Activated naive CD8-positive, alpha-beta T cell treated with anti-CD3 and anti-CD28 coated beads for 36 hours (primary cell): ENCODE measurements around the gene CAPZA1. TPM values are rescaled to one million over a fixed set of nuclear protein-coding genes. Genes with fewer than 3 reads are reported as not detected.
A peak's percentile ranks its signal among the peaks of the same experiment; 100 is the strongest.

ENCODE experiments used
- DNase-seq: peaks from one replicate; pipeline ENCODE4 v3.0.0; 2021
- H3K27ac Mint-ChIP-seq: one replicate; pipeline ENCODE4 v1.8.0; 2022; ENCODE audit warnings: mild to moderate bottlenecking, moderate library complexity, mixed read lengths
- H3K27me3 Mint-ChIP-seq: one replicate; pipeline ENCODE4 v1.8.0; 2022; ENCODE audit warnings: mild to moderate bottlenecking, mixed read lengths
- H3K36me3 Mint-ChIP-seq: one replicate; pipeline ENCODE4 v1.8.0; 2021; ENCODE audit warnings: mild to moderate bottlenecking, mixed read lengths
- H3K4me1 Mint-ChIP-seq: one replicate; pipeline ENCODE4 v1.8.0; 2021; ENCODE audit warnings: mixed read lengths
- H3K4me3 Mint-ChIP-seq: one replicate; pipeline ENCODE4 v1.8.0; 2022; ENCODE audit warnings: mild to moderate bottlenecking, moderate library complexity, mixed read lengths
- H3K9me3 Mint-ChIP-seq: one replicate; pipeline ENCODE4 v1.8.0; 2022; ENCODE audit warnings: mixed read lengths
- total RNA-seq, 2 experiments: library from RNA; stranded (reverse); gene quantifications; one replicate each; pipeline ENCODE4 v1.2.3, GENCODE V29; 2021

Gene CAPZA1
- total RNA-seq, 2 experiments from 2014 or later, result 243 to 245 TPM

DNA sequence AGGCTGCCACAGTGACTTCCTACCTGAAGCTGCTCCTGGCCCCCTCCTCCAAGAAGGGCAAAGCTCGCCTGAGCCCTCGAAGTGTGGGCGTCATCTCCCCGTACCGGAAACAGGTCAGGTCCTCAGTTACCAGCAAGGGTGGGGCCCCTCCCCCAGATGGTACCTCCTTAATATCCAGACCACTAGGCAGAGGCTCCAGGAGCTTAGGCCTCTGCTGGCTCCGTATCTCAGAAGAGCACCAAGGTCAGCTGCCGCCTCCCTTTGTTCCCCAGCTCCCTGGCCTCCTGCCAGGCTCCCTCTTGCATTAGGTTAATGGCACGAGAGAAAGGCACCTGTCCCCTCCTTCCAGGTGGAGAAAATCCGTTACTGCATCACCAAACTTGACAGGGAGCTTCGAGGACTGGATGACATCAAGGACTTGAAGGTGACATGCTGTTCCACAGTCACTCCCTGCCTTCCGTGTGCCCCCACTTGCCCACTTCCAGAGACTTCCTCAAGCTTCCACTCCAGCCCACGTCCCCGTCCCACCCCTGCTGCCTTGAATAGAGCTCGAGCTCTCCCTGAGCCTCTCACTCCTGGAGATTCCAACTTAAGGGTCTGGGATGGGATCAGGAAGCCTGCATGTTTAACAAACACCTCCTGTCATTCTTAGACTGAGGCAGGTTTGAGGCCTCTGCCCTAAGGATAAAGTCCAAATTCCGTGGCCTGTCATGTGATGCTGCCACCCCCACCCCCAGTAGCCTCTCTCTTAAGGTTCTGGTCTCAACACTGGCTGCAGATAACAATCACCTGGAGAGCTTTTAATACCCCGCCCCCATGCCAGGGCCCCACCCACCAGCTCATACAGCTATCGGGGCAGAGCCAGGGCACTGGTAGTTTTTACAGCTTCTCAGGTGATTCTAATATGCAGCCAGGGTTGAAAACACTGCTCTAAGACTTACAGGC lies 79.0 kb downstream of the CAPZA1 start:
- Mint-ChIP-seq H3K9me3 (no peaks in the 10 kb centered on the region), H3K36me3 (peaks cover 10% of the 10 kb centered on the region), H3K4me3 (no peak overlapping the region), H3K27me3 (no peaks in the 10 kb centered on the region), H3K4me1 (peaks cover 38% of the 10 kb centered on the region), H3K27ac (peak overlapping the region; percentile 68)
- no peak for DNase-seq

DNA sequence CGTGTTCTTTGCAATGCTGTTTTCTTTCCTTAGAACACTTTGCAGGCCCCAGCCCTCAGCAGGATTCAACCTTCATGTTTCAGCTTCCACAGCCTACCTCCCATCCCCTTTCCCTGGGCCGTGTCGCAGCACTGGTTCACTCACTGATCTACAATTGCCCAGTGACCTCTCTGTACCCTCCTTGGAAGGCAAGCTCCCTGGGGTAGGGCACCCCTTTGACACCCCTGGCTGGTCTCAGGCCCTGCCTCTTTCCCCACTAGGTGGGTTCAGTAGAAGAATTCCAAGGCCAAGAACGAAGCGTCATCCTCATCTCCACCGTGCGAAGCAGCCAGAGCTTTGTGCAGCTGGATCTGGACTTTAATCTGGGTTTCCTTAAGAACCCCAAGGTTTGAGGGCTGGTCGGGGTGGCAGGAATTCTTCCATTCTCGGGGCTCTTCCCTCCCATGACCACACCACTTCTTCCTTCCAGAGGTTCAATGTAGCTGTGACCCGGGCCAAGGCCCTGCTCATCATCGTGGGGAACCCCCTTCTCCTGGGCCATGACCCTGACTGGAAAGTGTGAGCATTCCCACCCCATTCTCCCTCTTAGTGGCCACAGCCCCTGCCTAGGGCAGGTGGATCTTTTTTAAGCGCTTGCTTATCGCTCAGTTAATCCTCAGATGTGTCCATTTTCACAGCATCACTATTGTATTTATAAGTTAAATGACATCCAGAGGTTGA lies 80.0 kb downstream of the CAPZA1 start:
- Mint-ChIP-seq H3K27me3 (no peaks in the 10 kb centered on the region), H3K36me3 (peaks cover 10% of the 10 kb centered on the region), H3K27ac (peak overlapping the region; percentile 89), H3K9me3 (no peaks in the 10 kb centered on the region), H3K4me1 (peaks cover 46% of the 10 kb centered on the region), H3K4me3 (no peak overlapping the region)
- no peak for DNase-seq

DNA sequence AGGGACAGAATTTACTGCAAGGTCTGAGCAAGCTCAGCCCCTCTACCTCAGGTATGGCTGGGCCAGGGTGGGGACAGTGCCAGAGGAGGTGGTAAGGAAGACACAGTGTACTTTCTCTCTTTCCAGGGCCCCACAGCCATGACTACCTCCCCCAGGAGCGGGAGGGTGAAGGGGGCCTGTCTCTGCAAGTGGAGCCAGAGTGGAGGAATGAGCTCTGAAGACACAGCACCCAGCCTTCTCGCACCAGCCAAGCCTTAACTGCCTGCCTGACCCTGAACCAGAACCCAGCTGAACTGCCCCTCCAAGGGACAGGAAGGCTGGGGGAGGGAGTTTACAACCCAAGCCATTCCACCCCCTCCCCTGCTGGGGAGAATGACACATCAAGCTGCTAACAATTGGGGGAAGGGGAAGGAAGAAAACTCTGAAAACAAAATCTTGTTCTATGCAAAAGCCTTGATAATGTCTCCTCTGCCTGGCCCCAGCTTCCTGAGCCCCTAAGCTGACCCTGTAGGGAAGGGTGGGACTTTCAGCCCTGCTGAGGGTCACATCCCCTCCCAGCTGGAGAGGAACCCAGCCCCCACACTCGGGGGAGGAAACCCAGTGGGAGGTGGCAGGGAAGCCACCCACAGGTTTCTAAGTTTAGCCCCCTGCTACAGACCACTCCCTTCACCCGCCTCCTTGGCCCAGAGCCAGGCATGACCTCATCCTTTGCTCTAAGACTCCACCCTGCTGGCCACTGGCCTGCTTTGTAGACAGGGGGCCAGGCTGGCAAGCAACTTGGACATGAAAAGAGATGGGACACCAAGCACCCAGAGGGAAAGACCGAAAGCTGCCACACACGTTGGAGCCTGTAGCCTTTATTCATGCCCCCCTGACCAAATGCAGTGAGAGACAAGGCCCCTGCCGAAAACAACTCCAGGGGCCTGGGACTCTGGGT lies 80.9 kb downstream of the CAPZA1 start:
- H3K4me3 Mint-ChIP-seq, result peak overlapping the region; percentile 39
- H3K27me3 Mint-ChIP-seq, result no peaks in the 10 kb centered on the region
- peaks cover 10% of the 10 kb centered on the region for H3K36me3 Mint-ChIP-seq
- peaks cover 56% of the 10 kb centered on the region for H3K4me1 Mint-ChIP-seq
- peak; percentile 77 for DNase-seq
- H3K9me3 Mint-ChIP-seq, result no peaks in the 10 kb centered on the region
- peak overlapping the region; percentile 89 for H3K27ac Mint-ChIP-seq

DNA sequence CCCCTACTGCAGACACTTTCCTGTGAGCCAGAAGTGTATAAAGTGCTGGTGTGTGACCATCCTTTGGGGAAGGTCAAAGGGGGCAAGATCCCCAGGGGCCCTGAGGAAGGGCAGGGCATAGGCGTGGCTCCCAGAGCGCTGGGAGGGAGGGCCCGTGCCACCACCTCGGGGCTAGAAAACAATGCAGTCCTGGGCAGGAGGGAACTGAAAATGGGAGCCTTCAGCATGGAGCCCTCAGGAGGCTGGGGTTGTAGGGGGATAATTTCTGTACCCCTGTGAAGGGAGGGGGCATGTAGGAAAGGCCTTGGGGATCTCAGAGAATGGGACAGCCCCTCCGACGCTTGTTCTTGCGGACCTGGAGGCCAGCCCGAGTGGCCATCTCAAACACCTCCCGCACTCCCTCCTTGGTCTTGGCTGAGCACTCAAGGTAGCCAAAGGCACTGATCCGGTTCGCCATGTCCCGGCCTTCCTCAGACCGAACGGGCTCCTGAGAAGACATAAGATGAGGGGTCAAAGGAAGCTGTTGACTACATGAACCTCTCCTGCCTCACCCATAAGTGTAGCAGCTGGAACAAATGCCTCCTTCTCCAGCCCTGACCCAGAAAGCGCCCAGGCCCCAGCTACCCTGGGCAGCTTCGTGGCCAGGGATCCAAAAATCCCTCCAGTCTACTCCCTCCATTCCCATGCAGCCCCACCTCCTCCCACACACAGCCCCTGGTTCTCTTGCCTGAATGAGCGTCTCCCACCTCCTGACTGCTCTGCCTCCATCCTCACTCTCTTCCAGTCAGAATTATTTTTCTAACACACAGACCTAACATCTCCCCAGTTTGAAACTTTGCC lies 81.8 kb downstream of the CAPZA1 start:
- H3K4me1 Mint-ChIP-seq, result peaks cover 64% of the 10 kb centered on the region
- H3K36me3 Mint-ChIP-seq, result peaks cover 10% of the 10 kb centered on the region
- H3K4me3 Mint-ChIP-seq, result peak overlapping the region; percentile 9
- DNase-seq, result no peak
- no peaks in the 10 kb centered on the region for H3K9me3 Mint-ChIP-seq
- no peaks in the 10 kb centered on the region for H3K27me3 Mint-ChIP-seq
- peak overlapping the region; percentile 89 for H3K27ac Mint-ChIP-seq

DNA sequence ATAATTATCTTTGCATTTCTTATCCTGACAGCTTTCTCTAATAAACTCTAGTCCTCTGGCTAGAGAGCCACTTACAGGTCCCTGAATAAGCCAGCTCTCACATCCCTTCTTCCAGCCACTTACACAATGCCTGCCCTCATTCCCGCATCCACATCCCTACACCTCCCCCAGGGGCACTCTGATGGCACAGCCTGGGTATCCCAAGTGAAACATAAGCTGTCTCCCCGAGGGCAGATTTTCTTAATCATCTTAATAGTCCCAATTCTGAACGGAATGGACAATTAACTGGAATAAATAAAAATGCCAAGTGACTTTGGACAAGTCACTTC lies 82.4 kb downstream of the CAPZA1 start:
- no peaks in the 10 kb centered on the region for H3K27me3 Mint-ChIP-seq
- no peaks in the 10 kb centered on the region for H3K9me3 Mint-ChIP-seq
- peak overlapping the region; percentile 9 for H3K4me3 Mint-ChIP-seq
- DNase-seq, result no peak
- H3K36me3 Mint-ChIP-seq, result peaks cover 10% of the 10 kb centered on the region
- peak overlapping the region; percentile 78 for H3K27ac Mint-ChIP-seq
- H3K4me1 Mint-ChIP-seq, result peaks cover 64% of the 10 kb centered on the region

DNA sequence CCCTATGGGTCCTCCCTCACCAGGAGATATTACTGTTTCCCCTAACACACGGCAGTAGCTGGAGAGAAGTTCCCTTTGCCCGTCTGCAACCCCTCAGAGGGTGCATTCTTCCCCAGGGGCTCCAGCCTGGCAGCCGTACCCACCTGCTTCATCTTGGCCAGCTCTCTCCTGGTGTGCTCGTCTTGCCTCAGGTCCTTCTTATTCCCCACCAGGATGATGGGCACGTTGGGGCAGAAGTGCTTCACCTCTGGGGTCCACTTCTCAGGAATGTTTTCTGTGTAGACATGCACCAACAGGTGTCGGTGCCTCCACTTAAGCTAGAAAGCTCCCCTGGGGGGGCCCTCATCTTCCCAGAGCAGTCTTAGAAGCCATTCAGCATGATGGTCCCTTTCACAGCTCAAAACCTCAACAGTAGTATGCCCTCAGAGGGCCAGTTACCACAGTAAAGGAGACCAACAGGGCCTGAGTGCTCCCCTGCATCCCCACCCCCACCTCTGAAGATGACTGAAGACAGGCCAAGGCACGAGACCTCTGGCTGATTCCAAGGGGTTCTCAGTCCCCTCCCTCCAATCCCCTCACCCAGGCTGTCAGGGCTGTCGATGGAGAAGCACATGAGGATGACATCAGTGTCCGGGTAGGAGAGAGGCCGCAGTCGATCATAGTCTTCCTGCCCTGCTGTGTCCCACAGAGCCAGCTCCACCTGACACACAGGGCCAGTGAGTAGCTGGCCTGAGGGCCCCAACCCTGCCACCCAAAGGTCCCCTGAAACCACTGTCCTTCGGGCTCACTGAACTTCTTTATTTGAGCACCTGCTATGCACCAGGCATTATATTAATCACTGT lies 83.0 kb downstream of the CAPZA1 start:
- DNase-seq, result no peak
- Mint-ChIP-seq H3K27me3 (peaks cover 3% of the 10 kb centered on the region), H3K4me1 (peaks cover 65% of the 10 kb centered on the region)

DNA sequence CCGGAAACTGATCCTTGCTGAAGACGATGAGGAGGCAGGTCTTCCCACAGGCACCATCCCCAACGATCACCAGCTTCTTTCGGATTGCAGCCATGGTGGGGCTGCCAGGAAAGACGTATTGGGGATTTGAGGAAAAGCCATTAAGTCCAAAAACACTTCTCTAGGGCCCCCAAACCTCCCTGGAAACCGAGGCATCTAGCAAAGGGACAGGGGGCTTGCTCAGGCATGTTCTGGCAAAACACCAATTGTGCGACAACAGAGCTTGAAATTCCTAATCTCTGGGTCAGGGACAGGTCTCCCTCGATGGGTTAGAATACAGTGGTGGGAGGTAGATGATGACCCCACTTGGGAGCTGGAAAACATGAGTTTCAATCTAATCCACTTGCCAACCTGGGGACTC lies 84.1 kb downstream of the CAPZA1 start:
- DNase-seq, result no peak
- H3K9me3 Mint-ChIP-seq, result no peaks in the 10 kb centered on the region
- H3K4me1 Mint-ChIP-seq, result peaks cover 67% of the 10 kb centered on the region
- H3K27ac Mint-ChIP-seq, result no peak overlapping the region
- peaks cover 10% of the 10 kb centered on the region for H3K27me3 Mint-ChIP-seq
- peaks cover 10% of the 10 kb centered on the region for H3K36me3 Mint-ChIP-seq
- no peak overlapping the region for H3K4me3 Mint-ChIP-seq

More for the DNA sequence above, 83.0 kb downstream of the CAPZA1 start:
- Mint-ChIP-seq H3K27ac (peak overlapping the region; percentile 78), H3K36me3 (peaks cover 10% of the 10 kb centered on the region), H3K9me3 (no peaks in the 10 kb centered on the region), H3K4me3 (no peak overlapping the region)

DNA sequence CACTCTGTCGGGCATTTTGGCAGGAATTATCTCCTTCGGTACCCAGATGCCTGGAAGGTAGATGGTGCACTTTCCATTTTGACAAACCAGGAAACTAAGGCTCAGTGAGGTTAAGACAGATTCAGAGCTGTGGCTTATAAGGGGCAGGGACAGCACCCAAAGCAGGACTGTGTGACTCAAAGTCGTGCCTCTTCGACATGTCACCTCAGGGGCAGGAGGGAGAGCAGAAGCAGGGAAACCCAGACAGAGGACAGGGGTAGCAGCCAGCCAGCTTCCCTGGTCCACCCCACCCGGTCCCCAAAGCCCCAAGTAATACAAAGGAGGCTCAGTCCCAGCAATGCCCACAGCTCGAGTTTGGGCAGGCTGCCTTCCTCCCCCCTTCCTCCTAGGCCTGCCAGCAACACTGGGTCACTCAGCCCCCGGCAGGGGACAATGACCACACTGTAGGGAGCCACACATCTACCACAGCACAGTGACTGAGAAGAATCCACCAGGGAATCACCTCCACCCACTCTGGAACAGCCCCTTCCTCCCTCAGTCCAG lies 84.8 kb downstream of the CAPZA1 start:
- no peaks in the 10 kb centered on the region for H3K9me3 Mint-ChIP-seq
- peaks cover 67% of the 10 kb centered on the region for H3K4me1 Mint-ChIP-seq
- peak overlapping the region; percentile 65 for H3K27ac Mint-ChIP-seq
- peak overlapping the region; percentile 74 for H3K4me3 Mint-ChIP-seq
- no peak for DNase-seq
- H3K36me3 Mint-ChIP-seq, result peaks cover 10% of the 10 kb centered on the region
- peaks cover 12% of the 10 kb centered on the region for H3K27me3 Mint-ChIP-seq

DNA sequence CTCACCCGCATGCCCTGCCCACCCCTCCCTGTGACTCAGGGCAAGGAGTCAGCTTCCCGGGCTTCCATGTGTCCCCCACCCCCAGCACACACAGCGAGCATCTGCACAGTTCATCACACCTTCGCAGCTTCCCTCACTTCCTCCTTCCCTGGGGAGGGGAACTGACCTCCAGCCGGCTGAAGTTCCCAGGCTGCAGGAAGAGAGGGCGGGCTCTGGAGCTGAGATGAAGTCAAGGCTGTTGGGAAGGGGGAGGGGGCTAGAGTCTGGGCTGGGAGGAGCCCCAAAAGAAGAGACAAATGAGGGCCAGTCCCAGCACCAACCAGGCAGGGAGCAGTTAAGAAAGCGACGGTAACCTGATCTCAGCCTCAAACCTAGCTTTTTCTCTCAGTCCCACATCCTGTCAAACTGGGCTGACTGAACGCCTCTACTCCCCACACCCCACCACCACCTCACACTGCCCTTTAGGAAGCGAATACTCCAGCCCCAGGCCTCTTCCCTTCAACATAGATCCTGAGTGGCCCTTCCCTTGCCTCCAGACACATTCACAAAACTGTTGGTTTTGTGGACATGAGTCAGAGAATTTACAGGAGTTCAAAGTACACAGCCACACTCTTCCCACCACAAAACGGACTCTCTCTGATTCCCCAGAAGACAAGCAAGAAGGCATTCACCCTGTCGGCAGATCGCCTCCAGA lies 85.4 kb downstream of the CAPZA1 start:
- H3K4me3 Mint-ChIP-seq, result peak overlapping the region; percentile 74
- H3K27ac Mint-ChIP-seq, result peak overlapping the region; percentile 65
- no peaks in the 10 kb centered on the region for H3K9me3 Mint-ChIP-seq
- peaks cover 12% of the 10 kb centered on the region for H3K27me3 Mint-ChIP-seq
- DNase-seq, result peak; percentile 54
- H3K36me3 Mint-ChIP-seq, result peaks cover 10% of the 10 kb centered on the region
- H3K4me1 Mint-ChIP-seq, result peaks cover 65% of the 10 kb centered on the region

DNA sequence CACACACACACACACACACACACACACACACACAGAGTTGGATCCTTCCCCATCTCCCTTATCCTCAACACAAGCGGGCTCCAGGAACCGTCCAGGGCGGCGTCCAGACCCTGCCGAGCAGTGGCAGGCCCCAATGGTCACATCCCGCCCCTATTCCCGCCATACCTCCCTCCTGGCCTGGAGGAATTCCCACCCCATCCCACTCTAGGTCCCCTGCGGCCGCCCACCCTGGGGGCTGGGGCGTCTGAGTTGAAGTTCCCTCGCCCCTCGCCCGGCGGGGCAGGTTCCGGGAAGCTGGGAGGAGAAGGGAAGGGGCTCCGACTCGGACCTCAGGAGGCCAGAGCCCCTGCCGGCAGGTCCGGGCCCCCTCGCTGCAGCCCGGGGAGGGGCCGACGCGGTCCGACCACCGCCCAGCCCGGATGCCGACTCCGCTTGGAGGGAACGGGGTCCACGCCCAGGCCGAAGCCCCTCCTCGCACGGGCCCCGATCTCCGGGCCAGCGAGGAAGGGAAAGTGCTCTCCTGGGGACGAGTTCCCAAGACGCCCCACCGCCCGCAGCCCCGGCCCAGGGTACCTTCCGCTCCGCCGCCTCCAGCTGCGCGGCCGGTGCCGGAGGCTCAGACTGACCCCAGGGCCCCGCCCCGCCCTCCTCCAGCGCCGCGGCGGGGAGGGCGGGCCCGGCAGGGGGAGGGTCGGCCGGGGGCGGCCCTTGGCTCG lies 87.0 kb downstream of the CAPZA1 start, which contains the start of gene RHOC:
TSS of gene RHOC (minus strand) at position 623 of the 716 bp plus-strand sequence. CDS start 3,328 bp downstream, outside the sequence.
- Mint-ChIP-seq H3K4me1 (peaks cover 49% of the 10 kb centered on the region), H3K27ac (no peak within 1 kb of the TSS), H3K36me3 (peaks cover 6% of the 10 kb centered on the region), H3K27me3 (peaks cover 12% of the 10 kb centered on the region), H3K9me3 (no peaks in the 10 kb centered on the region), H3K4me3 (peak within 1 kb of the TSS; percentile 74)
- peak; percentile 61 for DNase-seq

DNA sequence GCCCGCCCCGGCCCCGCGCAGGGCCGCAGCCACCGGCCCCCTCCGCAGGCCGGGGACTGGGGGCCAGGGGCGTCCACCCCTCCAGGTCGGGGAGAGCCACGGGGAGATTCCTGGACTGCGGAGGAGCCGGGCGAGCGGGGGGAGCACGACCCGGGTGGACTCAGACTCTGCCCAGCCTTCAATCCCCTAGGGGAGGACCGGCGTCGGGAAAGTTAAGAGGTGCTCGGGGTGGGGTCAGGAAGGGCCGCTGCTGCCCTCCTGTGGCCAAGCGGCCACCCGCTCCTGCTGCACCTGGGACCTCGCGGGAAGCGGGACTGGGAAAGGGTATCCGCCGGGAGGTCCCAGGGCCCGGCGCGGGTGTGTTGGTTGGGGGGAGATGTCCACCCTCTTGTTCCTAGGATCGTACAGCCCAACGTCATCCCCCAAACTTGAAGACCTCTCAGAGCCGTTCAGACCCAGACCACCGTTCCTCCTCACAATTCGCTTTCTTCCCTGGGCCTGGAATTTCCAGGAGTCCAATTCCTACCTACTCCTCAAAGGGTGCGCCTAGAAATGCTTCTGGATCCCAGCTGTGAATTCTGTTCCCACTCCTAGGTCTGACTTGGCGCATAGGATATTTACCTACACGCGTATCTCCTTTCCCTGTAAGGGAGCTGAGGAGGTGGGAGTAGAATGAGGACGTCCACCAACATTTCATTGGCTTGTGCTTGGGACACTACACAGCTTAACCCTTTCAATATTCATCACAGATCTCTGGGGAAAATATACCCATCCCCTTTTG lies 87.8 kb downstream of the CAPZA1 start:
- Mint-ChIP-seq H3K27ac (no peak overlapping the region), H3K36me3 (no peaks in the 10 kb centered on the region), H3K4me1 (peaks cover 42% of the 10 kb centered on the region), H3K9me3 (no peaks in the 10 kb centered on the region), H3K27me3 (peaks cover 17% of the 10 kb centered on the region), H3K4me3 (peak overlapping the region; percentile 72)
- peak; percentile 72 for DNase-seq
